GM19455 (cell line): ENCODE results near the gene ZNF117.
"Not testable (repeated sequence)": the region's sequence is repeated elsewhere in the genome, so short reads cannot be mapped to it uniquely, and the experiment has no call there.

Experiments used
- ATAC-seq: cut with Tn5 transposase; IDR thresholded peaks from one replicate; pipeline ENCODE4 v1.9.1; 2021; ENCODE audit not compliant: unreplicated experiment

The ZNF117 gene

DNA sequence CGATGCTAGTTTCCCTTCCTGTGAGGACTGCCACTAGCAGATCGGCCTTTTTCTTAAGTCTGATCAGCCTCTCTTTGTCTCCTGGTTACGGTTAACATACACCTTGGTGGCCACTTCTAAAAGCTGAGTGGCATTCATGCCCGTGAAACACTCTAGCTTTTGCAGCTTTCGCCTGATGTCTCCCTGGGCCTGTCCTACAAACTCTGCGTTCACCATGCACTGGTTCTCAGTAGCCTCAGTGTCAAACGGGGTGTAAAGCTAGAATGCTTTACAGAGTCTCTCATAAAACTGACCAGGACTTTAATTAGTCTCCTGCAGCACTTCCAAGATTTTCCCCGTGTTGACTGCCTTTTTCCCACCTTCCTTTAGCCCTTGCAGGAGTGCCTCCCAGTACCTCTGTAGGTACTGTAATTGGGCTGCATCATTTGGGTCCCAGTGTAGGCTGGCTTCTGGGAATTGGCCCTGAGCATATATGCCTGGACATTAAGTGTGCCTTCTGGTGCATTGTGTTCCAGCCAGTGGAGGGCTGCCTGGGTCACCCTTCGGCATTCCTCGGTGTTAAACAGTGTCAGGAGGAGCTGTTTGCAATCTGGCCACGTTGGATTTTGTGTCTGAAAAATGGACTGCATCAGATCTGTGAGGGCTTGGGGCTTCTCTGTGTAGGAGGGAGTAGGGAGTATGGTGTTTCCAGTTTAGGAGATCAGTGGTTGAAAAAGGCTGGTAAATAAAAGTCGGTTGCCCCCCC lies 6.5 kb upstream of the ZNF117 start:
- ATAC-seq = no peak

DNA sequence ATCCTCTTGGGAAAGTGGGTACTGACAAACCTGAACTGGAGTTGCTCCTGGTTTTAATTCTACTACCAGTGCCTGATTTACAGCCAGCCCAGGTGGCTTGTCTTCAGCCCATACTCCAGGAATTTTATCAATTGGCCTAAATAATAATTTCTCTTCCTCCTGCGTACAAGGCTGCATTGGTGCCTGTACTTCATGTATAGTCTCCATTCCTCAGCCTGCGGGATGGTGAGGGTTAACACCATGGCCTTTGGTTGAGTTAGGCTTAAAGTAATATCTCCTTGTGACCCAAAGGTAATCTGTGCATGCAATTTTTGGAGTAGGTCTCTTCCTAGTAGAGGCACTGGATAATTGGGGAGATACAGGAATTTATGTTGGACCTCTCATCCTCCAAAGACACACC lies 5.5 kb upstream of the ZNF117 start:
- ATAC-seq = no peak

DNA sequence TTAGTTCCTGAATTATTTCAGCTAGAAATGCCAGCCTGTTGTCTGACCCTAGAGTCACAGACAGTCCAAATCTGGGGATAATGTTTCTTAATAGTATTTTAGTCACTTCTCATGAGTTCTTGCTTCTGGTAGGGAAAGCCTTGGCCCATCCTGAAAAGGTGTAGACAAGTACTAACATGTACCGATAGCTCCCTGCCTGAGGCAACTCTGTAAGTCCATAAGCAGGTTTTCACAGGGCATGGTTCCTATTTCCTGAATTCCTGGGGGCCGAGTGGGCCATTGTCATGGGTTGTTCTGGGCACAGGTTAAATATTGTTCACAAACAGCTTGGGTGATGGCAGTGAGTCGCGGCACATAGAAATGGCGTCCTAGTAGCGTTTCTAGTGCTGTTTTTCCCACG lies 3.1 kb upstream of the ZNF117 start:
- ATAC-seq = no peak

DNA sequence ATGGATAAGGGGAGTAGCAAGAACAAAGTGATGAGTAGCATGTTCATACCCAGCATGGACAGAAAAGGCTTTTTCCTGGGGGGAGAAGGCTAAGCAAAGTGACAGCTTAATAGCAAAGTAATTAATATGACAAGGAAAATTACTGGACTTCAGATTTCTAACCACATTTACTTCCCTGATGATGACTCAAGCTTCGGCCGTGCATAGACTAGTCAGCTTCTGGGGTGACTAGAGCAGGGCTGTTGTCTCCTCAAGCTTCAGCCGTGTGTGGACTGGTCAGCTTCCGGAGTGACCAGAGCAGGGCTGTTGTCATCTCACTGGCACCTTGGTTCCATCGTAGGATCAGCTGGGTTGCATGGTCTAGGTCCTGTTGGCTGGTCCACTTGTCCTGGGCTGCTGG lies 2.1 kb upstream of the ZNF117 start:
- ATAC-seq = no peak

DNA sequence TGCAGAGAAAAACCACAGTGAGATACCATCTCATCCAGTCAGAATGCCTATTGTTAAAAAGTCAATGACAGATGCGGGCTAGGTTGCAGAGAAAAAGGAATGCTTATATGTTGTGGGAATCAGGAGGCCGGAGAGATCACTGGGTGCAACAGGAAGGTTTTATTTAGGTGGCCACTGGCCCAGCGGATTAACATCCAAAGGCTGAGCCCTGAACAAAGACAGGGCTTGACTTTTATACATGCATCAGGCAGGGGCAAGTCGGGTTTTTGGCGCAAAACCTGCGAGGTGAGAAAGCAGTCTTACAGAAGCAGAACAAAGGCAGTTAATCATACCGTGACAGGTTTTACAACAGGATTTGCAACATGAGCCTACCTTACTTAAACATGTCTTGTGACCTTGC lies 620 bp downstream of the ZNF117 start:
- no peak for ATAC-seq

DNA sequence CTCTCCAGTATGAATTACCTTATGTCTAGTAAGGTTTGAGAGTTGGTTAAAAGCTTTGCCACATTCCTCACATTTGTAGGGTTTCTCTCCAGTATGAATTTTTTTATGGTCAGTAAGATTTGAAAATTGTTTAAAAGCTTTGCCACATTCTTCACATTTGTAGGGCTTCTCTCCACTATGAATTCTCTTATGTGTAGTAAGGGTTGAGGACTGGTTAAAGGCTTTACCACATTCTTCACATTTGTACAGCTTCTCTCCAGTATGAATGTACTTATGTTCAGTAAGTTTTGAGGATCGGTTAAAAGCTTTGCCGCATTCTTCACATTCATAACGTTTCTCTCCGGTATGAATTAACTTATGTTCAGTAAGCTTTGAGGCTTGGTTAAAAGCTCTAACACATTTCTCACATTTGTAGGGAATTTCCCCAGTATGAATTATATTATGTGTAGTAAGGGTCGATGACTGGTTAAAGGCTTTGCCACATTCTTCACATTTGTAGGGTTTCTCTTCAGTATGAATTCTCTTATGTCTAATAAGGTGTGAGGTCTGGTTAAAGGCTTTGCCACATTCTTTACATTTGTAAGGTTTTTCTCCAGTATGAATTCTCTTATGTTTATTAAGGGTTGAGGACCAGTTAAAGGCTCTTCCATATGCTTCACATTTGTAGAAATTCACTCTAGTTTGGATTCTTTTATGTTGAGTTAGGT lies 12.2 kb downstream of the ZNF117 start:
- no peak for ATAC-seq

DNA sequence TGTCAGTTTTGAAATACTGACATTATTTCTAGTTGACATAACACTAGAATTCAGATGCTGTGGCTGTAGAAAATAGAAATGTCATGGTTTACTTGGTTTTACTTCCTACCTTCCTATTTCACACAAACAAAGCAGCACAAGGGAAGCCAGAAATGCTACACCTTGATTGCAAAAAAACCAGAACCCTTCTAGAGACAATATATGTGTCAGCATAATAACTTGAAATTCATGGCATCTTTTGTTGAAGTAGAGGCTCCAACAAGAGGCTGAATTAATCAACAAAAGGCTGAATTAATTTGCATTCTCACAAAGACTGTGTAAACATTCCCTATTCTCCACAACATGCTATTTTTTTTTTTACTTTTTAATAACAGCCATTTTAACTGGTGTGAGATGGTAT lies 25.2 kb downstream of the ZNF117 start:
- no peak for ATAC-seq

DNA sequence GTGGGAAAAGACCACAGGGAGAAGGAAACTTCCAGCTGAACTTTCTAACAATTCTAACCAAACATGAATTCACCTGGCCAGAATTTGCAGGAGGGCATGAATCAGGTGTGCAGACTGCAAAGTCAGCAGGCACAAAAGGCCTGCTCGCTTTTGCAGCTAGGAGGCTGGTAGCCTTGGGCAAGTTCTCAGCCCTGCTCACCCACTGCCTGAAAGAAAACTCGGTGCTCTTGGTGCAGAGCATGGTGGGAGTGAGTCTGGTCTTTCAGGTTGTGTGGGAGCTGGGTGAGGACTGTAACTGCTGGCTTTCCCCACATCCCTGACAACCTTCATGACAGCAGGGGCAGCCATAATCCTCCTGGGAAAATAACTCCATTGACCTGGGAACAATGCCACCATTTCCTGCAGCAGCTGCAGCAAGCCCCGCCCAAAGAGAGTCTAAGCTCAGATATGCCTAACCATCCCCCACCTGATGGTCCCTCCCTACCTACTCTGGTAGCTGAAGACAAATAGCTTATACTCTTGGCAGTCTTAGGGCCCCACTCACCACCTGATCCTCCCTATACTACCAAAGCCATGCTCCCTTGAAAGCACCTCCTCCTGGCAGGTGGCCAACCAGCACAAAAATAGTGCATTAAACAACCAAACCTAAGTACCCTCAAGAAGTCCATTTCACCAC lies 31.6 kb downstream of the ZNF117 start:
- no peak for ATAC-seq

DNA sequence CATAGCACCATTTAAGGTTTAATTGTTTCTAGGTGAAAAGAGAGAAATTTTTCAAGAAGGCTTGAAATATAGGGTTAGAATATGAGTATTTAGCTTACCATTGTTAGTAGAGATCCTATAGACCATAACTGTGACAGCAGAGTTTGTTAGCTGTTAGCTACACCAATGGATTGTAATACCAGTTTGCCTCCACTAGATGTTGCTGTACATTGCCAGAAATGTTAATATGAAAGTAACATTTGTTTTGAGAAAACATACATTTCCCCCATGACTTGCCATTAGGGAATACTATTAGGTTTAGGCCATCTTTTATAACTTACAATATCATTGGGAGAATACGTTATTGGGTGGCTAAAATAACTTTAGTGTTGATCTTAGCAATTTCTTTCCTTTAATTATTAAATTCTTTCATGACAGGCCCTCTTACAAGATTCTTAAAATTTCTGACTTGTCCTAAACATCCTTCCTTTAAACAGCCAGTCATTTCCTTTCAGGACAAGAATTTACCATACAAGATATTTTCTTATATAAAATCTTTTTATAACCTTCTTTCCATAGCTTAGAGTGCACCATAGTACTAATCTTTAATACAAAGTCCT lies 39.5 kb downstream of the ZNF117 start:
- no peak for ATAC-seq

DNA sequence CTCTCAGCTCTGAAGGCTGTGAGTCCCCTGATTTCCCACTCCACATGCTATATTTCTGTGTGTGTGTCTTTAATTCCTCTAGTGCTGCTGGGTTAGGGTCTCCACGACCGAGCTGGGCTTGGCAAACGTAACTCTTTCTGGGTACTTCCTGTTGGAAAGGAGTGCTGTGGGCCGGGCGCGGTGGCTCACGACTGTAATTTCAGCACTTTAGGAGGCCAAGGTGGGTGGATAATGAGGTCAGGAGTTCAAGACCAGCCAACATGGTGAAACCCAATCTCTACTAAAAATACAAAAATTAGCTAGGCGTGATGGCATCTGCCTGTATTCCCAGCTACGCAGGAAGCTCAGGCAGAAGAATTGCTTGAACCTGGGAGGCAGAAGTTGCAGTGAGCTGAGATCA lies 40.2 kb downstream of the ZNF117 start:
- ATAC-seq = not testable (repeated sequence)

DNA sequence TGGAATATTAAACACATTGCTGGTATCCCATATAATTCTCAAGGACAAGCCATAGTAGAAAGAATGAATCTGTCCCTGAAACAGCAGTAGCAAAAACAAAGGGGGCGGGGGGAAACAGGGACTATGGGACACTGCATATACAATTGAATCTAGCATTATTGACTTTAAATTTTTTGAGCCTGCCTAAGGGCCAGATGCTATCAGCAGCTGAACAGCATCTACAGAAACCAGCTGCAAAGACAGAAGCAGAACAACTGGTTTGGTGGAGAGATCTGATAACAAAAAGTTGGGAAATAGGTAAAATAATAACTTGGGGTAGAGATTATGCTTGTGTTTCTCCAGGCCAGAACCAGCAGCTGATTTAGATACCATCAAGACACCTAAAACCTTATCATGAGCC lies 42.1 kb downstream of the ZNF117 start:
- not testable (repeated sequence) for ATAC-seq

DNA sequence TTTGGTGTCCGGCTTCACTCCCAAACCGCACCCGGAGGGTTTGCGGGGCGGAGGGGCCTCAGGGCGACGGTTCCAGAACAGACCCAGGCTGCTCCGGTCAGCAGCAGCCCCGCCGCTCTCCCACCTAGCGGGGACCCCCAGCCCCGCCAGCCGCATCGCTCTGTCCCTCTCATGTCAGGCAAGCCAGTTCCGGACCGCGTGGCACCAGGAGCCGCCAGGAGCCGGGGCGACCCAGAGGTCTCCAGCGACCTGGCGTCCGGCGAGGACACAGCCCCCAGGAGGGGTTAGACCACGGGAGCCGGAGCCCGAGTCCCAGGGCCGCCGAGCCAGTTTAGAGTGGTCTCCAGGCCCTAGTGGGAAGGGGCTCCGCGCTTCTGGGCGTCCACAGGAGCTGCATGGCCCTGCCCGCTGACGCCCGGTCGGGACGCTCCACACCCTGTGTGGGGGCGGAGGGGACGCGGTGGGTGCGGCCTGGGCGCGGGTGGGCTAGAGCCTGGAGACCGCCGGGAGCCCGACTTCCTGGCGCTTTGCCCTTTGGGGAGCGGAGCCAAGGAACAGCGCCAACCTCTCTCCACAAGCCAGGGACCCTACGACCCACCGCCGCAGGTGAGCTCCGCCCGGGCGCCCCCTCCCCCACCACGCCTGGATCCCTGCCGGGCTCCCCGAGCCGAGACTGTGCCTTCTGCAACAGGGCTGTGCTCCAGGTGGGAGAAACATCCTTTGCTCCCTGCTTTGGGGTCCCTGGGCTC lies 43.4 kb downstream of the ZNF117 start:
- ATAC-seq = no peak

DNA sequence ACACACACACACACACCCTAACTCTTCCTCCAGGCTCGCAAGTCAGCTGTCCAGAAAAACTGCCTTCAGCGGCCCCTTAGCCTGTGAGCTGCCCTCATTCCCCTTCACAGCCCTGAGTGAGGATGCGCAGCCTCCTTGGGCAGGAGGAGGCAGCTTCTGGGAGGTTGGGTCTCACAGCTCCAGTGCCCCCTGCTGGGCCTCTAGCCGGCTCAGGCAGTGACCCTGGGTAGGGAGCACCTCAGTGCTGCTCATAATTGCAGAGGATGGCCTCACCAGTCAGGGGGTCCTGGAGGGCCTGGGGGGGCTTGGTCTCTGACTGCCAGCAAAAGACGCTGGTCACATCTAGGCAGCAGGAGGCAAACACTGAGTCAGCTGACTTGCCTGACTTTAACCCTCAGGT lies 44.1 kb downstream of the ZNF117 start:
- ATAC-seq = no peak

DNA sequence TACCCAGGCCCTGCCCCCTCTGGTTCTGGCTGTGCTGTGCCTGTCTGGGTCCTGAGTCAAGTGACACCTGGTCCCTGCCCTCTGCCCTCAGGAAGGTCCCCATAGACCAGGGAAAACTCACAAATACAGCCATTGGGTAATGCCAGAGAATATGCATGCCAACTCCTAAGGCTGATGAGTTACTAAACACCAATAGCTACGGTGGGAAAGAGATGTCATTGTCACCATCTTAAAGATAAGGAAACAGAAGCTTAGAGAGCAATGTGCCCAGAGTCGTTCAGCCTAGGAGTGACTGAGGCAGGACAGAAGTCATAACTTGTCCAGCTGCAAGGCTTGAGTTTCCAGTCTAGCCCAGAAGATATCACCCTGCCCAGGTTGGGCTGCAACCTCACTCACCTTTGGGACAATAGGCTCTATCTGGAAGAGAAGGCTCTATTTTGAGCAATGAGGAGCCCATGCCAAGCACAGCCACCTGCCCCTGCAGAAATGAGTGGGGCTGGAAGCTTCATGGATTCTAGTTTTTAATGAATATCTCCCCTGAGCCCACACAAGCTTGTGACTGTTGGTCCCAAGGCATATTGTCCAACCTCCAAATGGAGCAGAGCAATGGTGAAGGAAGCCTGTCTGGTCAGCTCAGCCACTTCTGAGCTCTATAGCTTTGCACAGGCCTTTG lies 45.2 kb downstream of the ZNF117 start:
- no peak for ATAC-seq

DNA sequence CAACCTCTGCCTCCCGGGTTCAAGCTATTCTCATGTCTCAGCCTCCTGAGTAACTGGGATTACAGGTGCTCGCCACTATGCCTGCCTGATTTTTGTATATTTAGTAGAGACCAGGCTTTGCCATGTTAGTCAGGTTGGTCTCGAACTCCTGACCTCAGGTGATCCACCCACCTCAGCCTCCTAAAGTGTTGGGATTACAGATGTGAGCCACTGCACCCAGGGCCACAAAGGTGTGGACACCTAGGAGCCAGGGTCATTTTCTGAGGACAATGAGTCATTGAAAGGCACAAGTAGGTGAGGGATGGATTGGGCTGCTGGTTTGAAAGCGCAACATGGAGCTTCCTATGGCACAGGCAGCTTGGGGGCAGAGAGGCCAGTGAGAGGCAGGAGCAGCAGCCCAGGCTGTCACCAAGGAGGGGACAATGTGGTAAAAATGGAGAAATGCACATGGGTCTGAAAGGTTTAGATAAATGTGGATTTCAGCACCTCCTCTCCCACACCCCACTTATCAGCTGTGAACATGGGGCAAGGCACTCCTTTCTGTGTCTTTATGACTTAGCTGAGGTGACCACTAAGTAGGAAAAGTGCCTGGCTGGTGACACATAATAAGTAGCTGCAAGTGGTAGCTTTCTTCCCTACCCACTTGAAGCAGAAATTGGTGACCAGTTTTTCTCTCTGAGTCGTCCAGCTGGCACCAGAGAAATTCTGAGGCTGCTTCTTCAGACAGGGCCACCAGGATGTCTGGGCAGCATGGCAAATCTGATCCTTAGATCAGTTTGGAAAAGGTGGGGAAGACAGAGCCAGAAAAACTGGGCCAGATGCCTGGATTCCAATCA lies 46.0 kb downstream of the ZNF117 start:
- not testable (repeated sequence) for ATAC-seq

DNA sequence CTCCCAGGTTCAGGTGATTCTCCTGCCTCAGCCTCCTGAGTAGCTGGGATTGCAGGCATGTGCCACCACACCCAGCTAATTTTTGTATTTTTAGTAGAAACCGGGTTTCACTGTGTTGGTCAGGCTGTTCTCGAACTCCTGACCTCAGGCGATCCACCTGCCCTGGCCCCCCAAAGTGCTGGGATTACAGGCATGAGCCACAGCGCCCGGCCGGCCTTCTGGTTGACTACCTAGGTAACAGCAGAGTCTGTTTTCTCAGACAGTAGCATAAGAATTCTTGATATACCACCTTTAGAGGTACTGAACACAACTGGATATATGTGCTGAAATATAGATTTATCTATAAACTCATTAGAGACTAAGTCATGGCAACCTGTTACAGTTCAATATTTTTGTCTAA lies 50.8 kb downstream of the ZNF117 start:
- ATAC-seq = not testable (repeated sequence)

DNA sequence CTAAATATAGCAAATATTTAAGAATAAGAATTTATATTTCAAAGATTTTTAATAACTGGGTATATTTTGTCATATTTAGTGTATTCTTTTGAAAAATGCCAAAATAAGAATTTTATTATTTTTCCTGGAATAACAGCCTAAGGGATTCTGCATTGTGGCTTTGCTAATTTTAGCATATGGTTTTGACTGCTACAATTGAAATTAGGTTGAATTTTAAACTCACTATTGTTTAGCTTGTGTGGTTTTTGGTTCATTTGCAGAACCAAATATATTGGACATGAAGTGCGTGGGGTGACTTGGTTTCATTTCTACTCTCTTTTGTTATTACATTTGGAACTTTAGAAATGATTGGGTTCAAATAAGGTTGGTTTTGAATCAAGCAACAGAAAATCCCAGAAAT lies 52.3 kb downstream of the ZNF117 start:
- ATAC-seq = no peak

DNA sequence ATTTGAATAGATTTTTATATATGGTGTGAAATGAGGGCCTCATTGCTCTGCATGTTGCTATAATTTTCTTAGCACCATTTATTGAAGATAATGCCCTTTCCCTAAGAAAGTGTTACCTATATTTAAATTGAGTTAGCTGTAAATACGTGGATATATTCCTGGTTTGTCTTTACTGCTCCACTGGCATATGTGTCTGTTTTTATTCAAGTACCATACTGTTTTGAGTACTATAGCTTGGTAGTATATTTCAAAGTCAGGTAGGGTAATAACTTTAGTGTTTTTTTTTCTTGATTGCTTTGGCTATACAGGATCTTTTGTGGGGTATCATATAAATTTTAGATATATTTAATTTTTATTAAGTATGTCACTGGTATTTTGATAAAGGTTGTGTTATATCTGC lies 56.4 kb downstream of the ZNF117 start:
- ATAC-seq = no peak
